Kidney epithelial cell (primary cell): ENCODE results near the gene VAV2. TPM values are rescaled to one million over a fixed set of nuclear protein-coding genes. Genes with fewer than 3 reads are reported as not detected.

Experiments
- DNase-seq: peaks from one replicate; pipeline ENCODE4 v3.0.0-alpha.2; 2010; ENCODE audit warnings: low read depth
- H3K27me3 ChIP-seq: 2 replicates; pipeline ENCODE4 v1.6.0; 2011; ENCODE audit warnings: low read length; ENCODE audit not compliant: control insufficient read depth, insufficient read depth
- H3K36me3 ChIP-seq: 2 replicates; pipeline ENCODE4 v1.5.1; 2011; ENCODE audit warnings: low read length; ENCODE audit not compliant: control insufficient read depth, insufficient read depth
- H3K4me3 ChIP-seq: 2 replicates; pipeline ENCODE4 v1.5.1; 2011; ENCODE audit warnings: low read depth, mild to moderate bottlenecking, control low read depth, low read length
- CTCF ChIP-seq: IDR thresholded peaks from 2 replicates; pipeline ENCODE4 v1.5.1; 2011; ENCODE audit warnings: mild to moderate bottlenecking, moderate library complexity, low read length, control low read depth, inconsistent platforms; ENCODE audit not compliant: insufficient read depth, poor library complexity, severe bottlenecking
- total RNA-seq: library from RNA; depleted of rRNA; stranded (reverse); fragments of >200 nt; gene quantifications from 2 replicates; pipeline ENCODE4 v1.2.3, GENCODE V29; 2015

The VAV2 gene
- total RNA-seq, 1 donor from 2014 or later, result 37.8 TPM

DNA sequence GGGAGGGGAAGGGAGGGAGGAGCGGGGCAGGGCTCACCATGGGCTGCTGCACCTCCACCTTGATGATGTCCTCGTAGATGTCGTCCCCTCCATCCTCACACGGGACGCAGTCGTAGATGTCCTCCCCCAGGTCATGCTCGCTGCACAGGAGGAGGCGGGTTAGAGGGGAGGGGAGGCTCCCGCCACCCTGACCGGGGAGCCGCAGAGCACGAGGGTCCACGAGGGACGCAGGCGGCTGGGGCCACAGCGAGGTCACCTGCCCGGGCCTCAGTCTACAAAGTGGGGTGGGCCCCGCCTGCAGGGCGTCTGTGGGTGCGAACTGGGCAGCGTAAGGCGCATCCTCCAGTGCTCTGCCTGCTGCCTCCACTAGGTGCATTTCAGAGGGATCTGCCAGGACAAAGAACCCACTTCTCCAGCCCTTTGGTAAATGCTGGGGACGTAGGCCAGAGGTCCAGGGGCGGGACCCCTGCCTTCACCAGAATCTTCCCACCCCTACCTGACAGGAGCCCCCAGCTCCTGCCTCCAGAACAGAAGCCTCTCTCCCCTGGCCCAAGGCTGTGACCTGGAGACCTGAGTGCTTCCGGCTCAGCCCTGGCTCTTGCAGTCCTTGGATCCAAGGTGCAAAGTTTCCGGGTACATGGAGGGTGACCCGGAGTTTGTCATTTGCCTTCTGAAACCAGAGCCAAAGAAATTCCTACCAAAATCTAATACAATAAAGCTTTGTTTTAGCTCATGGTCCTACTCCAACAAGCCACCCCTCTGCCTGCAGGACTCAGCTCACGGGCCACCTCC is 179.9 kb downstream of the VAV2 start:
- Histone ChIP-seq H3K27me3 (no peaks in the 10 kb centered on the region), H3K36me3 (peaks cover 2% of the 10 kb centered on the region), H3K4me3 (no peak overlapping the region)
- no peak for TF ChIP-seq CTCF
- DNase-seq, result no peak

- no peak for TF ChIP-seq CTCF
- Histone ChIP-seq H3K27me3 (no peaks in the 10 kb centered on the region), H3K4me3 (no peak overlapping the region), H3K36me3 (peaks cover 2% of the 10 kb centered on the region)
- DNase-seq, result no peak
These were observed 180.7 kb downstream of the VAV2 start for GRCh38 chr9:133811471-133811870.

DNA sequence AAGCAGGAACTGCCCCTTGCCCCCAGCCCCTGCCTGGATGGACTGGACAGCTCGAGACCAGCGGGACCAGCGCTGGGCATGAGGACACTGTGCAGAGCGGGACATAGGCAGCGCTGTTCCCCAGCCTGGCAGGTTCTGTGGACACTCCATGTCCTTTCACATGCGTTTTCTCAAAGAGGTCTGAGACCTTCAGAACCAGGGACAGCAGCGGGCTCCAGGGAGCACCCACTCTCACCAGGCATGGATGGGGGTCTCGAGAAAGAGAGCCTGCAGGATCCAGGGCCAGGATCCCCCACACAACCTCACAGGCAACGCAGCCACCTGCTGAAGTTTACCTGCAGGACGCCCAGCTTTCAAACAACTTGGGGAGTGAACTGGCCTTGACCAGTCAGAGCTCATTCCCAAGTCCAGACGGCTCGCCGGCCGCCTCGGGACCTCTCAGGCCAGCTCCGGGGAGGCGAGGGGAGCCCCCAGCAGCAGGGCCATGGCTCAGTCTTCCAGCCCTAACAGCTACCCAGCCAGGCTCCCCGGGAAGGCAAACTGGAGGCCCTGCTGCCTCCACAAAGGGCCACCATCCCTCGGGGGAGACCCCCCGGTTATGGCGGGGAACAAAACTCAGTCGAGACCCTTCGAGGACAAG is 181.4 kb downstream of the VAV2 start:
- no peak for TF ChIP-seq CTCF
- H3K4me3 ChIP-seq, result no peak overlapping the region
- H3K36me3 ChIP-seq, result peaks cover 2% of the 10 kb centered on the region
- DNase-seq, result no peak
- H3K27me3 ChIP-seq, result no peaks in the 10 kb centered on the region

DNA sequence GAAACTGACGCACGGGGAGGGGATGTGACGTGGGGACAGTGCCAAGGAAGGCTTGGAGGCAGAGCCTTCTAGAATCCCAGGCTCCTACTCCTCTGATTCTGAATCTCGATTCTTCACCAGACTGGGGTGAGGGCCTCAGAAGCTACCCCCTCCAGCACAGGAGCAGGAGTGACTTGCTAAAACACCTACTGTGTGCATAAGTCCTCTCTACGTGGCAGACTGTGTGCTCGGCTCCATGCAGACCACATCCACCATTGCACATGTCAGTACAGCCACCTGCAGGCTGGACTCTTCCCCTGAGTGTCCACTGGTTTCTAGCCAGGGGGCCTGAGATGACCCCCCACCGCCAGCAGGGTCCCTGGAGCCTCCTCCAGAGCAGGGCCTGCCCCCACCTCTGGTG is 182.8 kb downstream of the VAV2 start:
- H3K36me3 ChIP-seq, result peaks cover 2% of the 10 kb centered on the region
- no peaks in the 10 kb centered on the region for H3K27me3 ChIP-seq
- no peak for TF ChIP-seq CTCF
- DNase-seq, result no peak
- H3K4me3 ChIP-seq, result no peak overlapping the region

- H3K36me3 ChIP-seq, result peaks cover 2% of the 10 kb centered on the region
- no peak for DNase-seq
- no peaks in the 10 kb centered on the region for H3K27me3 ChIP-seq
- no peak for TF ChIP-seq CTCF
- H3K4me3 ChIP-seq, result no peak overlapping the region
These were observed 184.3 kb downstream of the VAV2 start for GRCh38 chr9:133807818-133808217.
